Progenitor cell of endocrine pancreas (in vitro differentiated cells): ENCODE results near the gene RAD51B. TPM values are rescaled to one million over a fixed set of nuclear protein-coding genes. Genes with fewer than 3 reads are reported as not detected.
A peak's percentile ranks its signal among the peaks of the same experiment; 100 is the strongest.

Experiments used
- DNase-seq: peaks from one replicate; pipeline ENCODE4 v3.0.0; 2021; ENCODE audit warnings: low spot score; ENCODE audit not compliant: unreplicated experiment
- H3K27ac Mint-ChIP-seq: 2 replicates; pipeline ENCODE4 v1.8.0; 2021; ENCODE audit warnings: mild to moderate bottlenecking, moderate library complexity, mixed read lengths
- H3K27me3 Mint-ChIP-seq: 2 replicates; pipeline ENCODE4 v1.8.0; 2021; ENCODE audit warnings: mixed read lengths
- H3K36me3 Mint-ChIP-seq: 2 replicates; pipeline ENCODE4 v1.8.0; 2022; ENCODE audit warnings: mixed read lengths; ENCODE audit not compliant: insufficient read depth
- H3K4me1 Mint-ChIP-seq: 2 replicates; pipeline ENCODE4 v1.8.0; 2021; ENCODE audit warnings: low read depth, mixed read lengths
- H3K4me3 Mint-ChIP-seq: 2 replicates; pipeline ENCODE4 v1.8.0; 2021; ENCODE audit warnings: low read depth, mild to moderate bottlenecking, moderate library complexity, mixed read lengths
- H3K9me3 Mint-ChIP-seq: 2 replicates; pipeline ENCODE4 v1.8.0; 2021; ENCODE audit warnings: low read depth, mixed read lengths
- total RNA-seq: library from RNA; stranded (reverse); gene quantifications from 2 replicates; pipeline ENCODE4 v1.2.1, GENCODE V29; 2021
- TF ChIP-seq, protein P1 (sequence below): fragments of 200-600 bp; sonication (generic); IDR thresholded peaks from one replicate; pipeline ENCODE4 v1.5.0; 2021; ENCODE audit warnings: antibody characterized with exemption, mild to moderate bottlenecking; ENCODE audit not compliant: unreplicated experiment

RAD51B gene
- total RNA-seq, 1 donor from 2014 or later: 24.7 TPM

DNA sequence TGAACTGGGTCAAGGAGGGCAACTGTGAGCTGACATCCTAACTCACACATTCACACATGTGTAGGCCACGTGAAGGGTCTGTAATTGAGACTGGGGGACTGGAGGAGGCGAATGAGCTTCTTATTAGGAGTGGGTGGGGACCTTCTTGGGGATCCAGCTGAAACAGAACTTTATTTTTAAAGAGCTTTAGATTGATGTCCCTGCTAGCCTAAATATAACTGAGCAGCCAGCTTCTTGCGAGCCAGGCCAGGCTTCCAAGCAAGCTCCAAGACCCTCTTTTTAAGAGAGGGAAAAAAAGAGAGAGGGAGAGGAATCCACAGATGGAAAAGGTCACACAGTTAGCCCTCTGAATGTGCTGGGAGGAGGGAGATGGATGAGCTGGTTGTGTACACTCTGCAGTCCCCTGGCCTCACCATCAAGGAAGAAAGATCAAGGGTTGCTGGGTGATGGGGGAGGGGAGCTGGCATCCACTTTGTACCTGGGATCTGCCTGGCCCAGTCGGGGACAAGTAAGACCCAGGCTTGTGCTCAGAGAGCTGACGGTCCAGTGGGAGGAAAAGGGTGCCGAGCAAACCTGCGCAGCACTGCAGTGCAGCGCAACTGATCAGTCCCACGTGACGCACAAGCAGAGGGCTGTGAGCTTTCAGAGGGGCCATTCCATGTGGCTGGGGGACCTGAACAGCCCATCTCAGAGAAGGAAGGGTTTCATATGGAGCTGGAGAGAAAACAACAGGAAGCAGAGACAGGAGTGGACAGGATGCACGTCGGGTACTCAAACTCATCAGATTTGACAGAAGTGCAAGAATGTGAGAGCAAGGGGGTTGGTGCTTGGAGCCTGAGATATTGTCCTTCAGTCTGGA is 818.8 kb downstream of the RAD51B start:
- peak; percentile 8 for DNase-seq

DNA sequence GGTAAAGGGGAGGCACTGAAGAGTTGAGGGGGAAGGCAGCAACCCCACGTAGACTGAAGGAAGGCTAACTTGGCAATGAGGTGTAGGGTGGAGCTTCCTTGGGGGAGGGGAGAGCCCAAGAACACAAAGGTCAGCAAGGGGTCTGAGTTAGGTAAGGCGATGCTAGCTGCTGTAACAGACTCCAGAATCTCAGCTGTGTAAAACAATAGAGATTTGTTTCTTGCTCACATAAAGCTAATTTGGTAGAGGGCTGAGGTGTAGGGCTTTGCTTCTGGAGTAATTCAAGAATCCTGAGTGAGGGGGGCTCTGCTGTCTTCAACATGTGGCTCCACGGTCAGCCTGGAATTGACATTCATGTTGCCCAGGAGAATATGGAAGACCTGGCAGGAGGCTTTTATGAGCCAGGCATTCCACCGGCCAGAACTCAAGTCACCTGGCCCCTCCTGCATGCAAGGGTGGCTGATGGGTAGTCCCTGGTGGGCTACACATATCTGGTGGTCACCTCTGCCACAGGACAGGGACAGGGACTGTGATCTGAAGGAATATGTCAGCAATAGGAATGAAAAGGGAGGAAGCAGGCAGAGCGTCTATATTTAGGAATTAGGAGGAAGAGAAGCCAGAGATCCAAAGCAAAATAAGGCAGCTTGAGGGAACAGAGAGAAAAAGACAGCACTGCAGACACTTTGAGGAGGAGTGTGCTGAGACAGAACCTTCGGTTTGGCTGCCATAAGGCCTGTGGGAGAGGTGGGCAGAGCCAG is 819.6 kb downstream of the RAD51B start:
- TF ChIP-seq, protein P1, sequence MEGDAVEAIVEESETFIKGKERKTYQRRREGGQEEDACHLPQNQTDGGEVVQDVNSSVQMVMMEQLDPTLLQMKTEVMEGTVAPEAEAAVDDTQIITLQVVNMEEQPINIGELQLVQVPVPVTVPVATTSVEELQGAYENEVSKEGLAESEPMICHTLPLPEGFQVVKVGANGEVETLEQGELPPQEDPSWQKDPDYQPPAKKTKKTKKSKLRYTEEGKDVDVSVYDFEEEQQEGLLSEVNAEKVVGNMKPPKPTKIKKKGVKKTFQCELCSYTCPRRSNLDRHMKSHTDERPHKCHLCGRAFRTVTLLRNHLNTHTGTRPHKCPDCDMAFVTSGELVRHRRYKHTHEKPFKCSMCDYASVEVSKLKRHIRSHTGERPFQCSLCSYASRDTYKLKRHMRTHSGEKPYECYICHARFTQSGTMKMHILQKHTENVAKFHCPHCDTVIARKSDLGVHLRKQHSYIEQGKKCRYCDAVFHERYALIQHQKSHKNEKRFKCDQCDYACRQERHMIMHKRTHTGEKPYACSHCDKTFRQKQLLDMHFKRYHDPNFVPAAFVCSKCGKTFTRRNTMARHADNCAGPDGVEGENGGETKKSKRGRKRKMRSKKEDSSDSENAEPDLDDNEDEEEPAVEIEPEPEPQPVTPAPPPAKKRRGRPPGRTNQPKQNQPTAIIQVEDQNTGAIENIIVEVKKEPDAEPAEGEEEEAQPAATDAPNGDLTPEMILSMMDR: no peak
- Mint-ChIP-seq H3K27me3 (no peaks in the 10 kb centered on the region), H3K27ac (no peak overlapping the region), H3K36me3 (peaks cover 7% of the 10 kb centered on the region), H3K4me1 (peaks cover 12% of the 10 kb centered on the region), H3K9me3 (peaks cover 24% of the 10 kb centered on the region), H3K4me3 (no peak overlapping the region)
- DNase-seq: peak; percentile 5

More for the DNA sequence above, 818.8 kb downstream of the RAD51B start:
- TF ChIP-seq, protein P1: no peak
- H3K36me3 Mint-ChIP-seq: peaks cover 5% of the 10 kb centered on the region
- peaks cover 15% of the 10 kb centered on the region for H3K4me1 Mint-ChIP-seq
- H3K9me3 Mint-ChIP-seq: peaks cover 21% of the 10 kb centered on the region
- H3K27ac Mint-ChIP-seq: no peak overlapping the region
- H3K27me3 Mint-ChIP-seq: no peaks in the 10 kb centered on the region
- no peak overlapping the region for H3K4me3 Mint-ChIP-seq

DNA sequence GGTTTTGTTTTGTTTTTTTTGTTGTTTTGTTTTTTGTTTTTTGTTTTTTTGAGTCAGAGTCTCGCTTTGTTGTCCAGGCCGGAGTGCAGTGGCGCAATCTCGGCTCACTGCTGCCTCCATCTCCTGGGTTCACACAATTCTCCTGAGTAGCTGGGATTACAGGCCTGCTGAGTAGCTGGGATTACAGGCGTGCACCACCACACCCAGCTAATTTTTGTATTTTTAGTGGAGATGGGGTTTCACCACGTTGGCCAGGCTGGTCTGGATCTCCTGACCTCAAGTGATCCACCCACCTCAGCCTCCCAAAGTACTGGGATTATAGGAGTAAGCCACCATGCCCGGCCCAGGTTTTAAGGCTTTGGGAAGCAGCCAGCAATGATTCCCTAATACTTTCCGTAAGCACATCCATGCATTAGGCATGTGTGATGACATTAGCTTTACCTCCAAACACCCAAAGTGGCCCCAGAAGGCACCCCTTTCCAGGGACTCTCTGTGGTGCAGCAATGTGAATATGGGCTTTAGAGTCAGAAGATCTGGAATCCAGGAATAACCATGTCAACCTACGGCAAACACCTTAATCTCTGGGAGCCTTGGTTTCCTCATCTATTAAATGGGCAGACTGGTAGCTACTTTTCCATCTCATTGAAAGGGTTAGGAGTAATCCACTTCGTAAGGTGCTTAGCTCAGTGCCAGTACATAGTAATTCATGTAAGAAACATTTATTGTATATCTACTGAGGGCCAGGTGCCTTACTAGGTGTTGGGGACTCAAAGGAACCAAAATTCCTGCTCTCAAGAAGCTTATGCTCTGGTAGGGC is 820.4 kb downstream of the RAD51B start:
- H3K27me3 Mint-ChIP-seq: no peaks in the 10 kb centered on the region
- DNase-seq: no peak
- peaks cover 7% of the 10 kb centered on the region for H3K4me1 Mint-ChIP-seq
- H3K27ac Mint-ChIP-seq: no peak overlapping the region
- H3K36me3 Mint-ChIP-seq: peaks cover 7% of the 10 kb centered on the region
- TF ChIP-seq, protein P1: no peak
- H3K4me3 Mint-ChIP-seq: no peak overlapping the region
- peaks cover 24% of the 10 kb centered on the region for H3K9me3 Mint-ChIP-seq

DNA sequence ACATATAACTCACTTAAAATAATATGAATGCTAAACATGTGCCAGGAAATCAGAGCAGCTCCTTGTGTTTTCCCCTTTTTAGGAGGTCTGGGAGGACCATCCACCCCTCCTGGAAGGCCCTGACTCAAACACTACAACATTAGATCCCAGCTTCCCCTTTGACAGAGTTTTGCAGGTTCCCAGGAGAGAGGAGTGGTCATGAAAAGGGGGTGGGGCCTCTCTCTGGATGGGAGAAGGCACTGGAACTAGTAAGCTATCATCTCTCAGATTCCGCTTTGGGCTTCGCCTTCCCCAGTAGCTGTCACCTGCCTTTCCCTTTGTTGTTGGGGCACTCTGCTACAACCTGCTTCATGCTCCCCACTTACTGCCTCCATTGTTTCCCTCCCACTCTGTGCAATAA is 824.1 kb downstream of the RAD51B start:
- Mint-ChIP-seq H3K9me3 (peaks cover 24% of the 10 kb centered on the region), H3K27ac (no peak overlapping the region), H3K27me3 (no peaks in the 10 kb centered on the region), H3K4me1 (peaks cover 3% of the 10 kb centered on the region), H3K36me3 (peaks cover 7% of the 10 kb centered on the region), H3K4me3 (no peak overlapping the region)
- TF ChIP-seq, protein P1: no peak
- DNase-seq: no peak

DNA sequence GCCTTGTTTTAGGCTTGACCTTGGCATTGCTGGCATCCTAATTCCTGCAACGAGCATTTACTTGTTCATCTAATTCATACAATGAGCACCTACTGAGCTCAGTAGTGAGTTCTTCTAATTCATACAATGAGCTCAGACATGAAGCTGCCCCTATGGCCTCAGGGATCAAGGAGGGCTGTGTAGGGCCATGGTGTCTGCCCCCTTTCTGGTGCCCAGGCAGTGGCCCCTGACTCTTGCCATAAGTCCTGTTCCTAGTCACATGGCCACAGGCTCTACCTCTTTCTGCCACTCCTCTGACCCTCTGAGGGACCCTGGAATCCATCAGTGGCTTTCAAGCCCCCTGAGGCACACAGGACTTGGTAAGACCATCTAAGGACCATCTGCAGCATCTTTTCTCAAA is 824.5 kb downstream of the RAD51B start:
- DNase-seq: no peak
- TF ChIP-seq, protein P1: no peak
- H3K27me3 Mint-ChIP-seq: no peaks in the 10 kb centered on the region
- H3K36me3 Mint-ChIP-seq: peaks cover 7% of the 10 kb centered on the region
- no peak overlapping the region for H3K27ac Mint-ChIP-seq
- no peak overlapping the region for H3K4me3 Mint-ChIP-seq
- peaks cover 5% of the 10 kb centered on the region for H3K4me1 Mint-ChIP-seq
- H3K9me3 Mint-ChIP-seq: peaks cover 24% of the 10 kb centered on the region
